PC-3 (cell line): Measurements from ENCODE around the gene LHFPL6.

Source experiments
- CTCF ChIP-seq: fragments of 300-600 bp; sonication (generic); conservative IDR thresholded peaks from 2 replicates; pipeline ENCODE4 v1.5.1; 2017; ENCODE audit warnings: antibody characterized with exemption, low read depth, mild to moderate bottlenecking, low read length
- EZH2phosphoT487 ChIP-seq: fragments of 300-600 bp; sonication (generic); IDR thresholded peaks from 2 replicates; pipeline ENCODE4 v1.6.1; 2018; ENCODE audit warnings: mild to moderate bottlenecking, antibody characterized with exemption, low read length, borderline replicate concordance

DNA sequence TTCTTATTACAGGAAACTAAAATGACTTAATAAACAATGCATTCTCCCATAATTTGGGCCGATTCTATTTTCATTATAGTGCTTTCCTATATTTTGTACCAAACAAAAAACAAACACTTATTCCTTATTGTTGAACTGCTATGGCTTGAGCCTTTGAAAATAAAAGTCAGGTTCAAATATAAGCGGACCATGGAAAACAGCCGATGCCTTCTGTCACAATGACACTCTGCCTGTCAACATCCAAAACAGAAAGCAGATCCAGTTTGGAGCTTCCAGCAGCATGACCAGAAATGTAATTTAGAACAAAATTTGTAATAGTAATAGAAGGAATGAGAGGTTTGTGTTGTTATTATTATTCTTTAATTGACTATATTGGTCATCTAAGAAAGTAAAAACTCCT, 194.5 kb downstream of the LHFPL6 start:
- TF ChIP-seq EZH2phosphoT487 (no peak), CTCF (no peak)
